Esophagus squamous epithelium (tissue), 5 donors: Measurements from ENCODE around the gene TSEN54. TPM values are rescaled to one million over a fixed set of nuclear protein-coding genes. Genes with fewer than 3 reads are reported as not detected.

ENCODE experiments used
- DNase-seq: peaks from one replicate; lab custom pipeline; 2025; lab: John Stamatoyannopoulos, UW
- H3K27ac ChIP-seq, 4 donors: fragments of 200-600 bp; sonication (generic); one replicate each; pipeline ENCODE4 v1.5.1; 2016 to 2019; ENCODE audit warnings: mild to moderate bottlenecking in 1 of 4
- H3K27me3 ChIP-seq, 4 donors: fragments of 200-600 bp; sonication (generic); 1 replicate in 3 of 4; 2 replicates in 1 of 4; pipeline versions ENCODE4 v1.5.1 to v1.6.0; 2017 to 2021; ENCODE audit warnings: antibody characterized with exemption in 1 of 4
- H3K36me3 ChIP-seq, 3 donors: fragments of 200-600 bp; sonication (generic); one replicate each; pipeline ENCODE4 v1.5.1; 2016 to 2019
- H3K4me1 ChIP-seq, 3 donors: fragments of 200-600 bp; sonication (generic); one replicate each; pipeline ENCODE4 v1.5.1; 2017 to 2019
- H3K4me3 ChIP-seq, 4 donors: fragments of 200-600 bp; sonication (generic); 1 replicate in 3 of 4; 2 replicates in 1 of 4; pipeline ENCODE4 v1.5.1; 2016 to 2019; ENCODE audit warnings: mild to moderate bottlenecking in 2 of 4, moderate library complexity in 1 of 4
- H3K9me3 ChIP-seq, 3 donors: fragments of 200-600 bp; sonication (generic); one replicate each; pipeline ENCODE4 v1.5.1; 2016 to 2019
- CTCF ChIP-seq, 6 experiments: fragments of 450-650 bp in 4 of 6; fragments of 200-600 bp in 2 of 6; sonication (generic) in 2 of 6; IDR thresholded peaks; one replicate each; pipeline ENCODE4 v1.5.1; 2016 to 2019; ENCODE audit warnings: antibody characterized with exemption in 6 of 6, mild to moderate bottlenecking in 4 of 6, moderate library complexity in 4 of 6
- POLR2A ChIP-seq, 4 donors: fragments of 450-650 bp; IDR thresholded peaks; one replicate each; pipeline ENCODE4 v1.6.1; 2017; ENCODE audit warnings: antibody characterized with exemption in 4 of 4, mild to moderate bottlenecking in 4 of 4, moderate library complexity in 3 of 4
- WGBS, 2 donors: methylation state at CpG; one replicate each; pipeline ENCODE4 v1.1.5; 2018; 5-methylcytosine and 5-hydroxymethylcytosine counted together
- intact Hi-C: fragments of 100-400 bp; cut with DNase I; formaldehyde crosslinking; loops from one replicate; pipeline ENCODE4 v1.15.0; 2022
- total RNA-seq, 4 donors: library from RNA; depleted of rRNA; stranded (reverse); fragments of >200 nt; gene quantifications; one replicate each; pipeline ENCODE4 v1.1.0, GENCODE V29; 2016
- donor health status: DM: yes; HTN: yes; CAD: no.

The TSEN54 gene
- total RNA-seq, 4 donors from 2014 or later = 18.3 to 33.2 (median 23.1) TPM

DNA sequence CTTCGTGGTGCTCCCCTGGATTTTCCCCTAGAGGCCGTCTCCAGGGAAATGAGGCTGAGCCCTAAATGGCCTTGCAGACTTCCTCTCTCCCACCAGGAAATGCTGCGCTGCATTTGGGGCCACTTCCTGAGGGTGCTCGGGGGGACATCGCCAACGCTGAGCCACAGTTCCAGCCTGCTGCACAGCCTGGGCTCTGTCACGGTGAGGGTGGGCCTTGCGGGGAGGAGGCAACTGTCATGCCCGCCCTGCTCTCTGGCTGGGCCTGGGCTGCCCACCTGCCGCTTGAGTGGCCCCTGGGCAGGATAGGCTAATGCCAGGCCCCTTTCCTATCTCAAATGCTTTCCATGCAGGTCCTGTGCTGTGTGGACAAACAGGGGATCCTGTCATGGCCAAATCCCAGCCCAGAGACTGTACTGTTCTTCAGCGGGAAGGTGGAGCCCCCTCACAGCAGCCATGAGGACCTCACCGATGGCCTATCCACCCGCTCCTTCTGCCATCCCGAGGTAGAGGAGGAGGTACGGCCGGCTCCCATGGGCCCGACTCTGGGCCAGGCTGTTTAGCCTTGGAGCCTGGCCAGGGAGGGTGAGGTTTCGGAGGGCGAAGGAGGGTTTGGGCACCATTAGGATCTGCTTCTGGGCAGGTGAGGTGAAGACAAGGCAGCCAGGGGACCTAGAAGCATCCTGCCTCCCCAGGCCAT lies 25.2 kb upstream of the TSEN54 start:
- H3K4me1 ChIP-seq = peaks cover 4 to 37% (median 5%) of the 10 kb centered on the region in 3 donors
- no peaks in the 10 kb centered on the region for H3K27me3 ChIP-seq
- TF ChIP-seq CTCF (IDR thresholded peaks at IDR 0.05) (no peak), POLR2A (IDR thresholded peaks at IDR 0.05) (no peak)
- intact Hi-C loops = loop anchor here (10.0 kb wide), 1 partner anchor 56 kb away; no protein-coding TSS in a partner anchor
- H3K9me3 ChIP-seq = no peaks in the 10 kb centered on the region
- H3K27ac ChIP-seq = no peak overlapping the region
- H3K4me3 ChIP-seq = no peak overlapping the region
- WGBS, 2 donors = 33 to 66% methylated on average over 1 to 7 of the region's 19 CpGs
- no peak for DNase-seq
- peaks cover 15 to 89% (median 40%) of the 10 kb centered on the region in 3 donors for H3K36me3 ChIP-seq

DNA sequence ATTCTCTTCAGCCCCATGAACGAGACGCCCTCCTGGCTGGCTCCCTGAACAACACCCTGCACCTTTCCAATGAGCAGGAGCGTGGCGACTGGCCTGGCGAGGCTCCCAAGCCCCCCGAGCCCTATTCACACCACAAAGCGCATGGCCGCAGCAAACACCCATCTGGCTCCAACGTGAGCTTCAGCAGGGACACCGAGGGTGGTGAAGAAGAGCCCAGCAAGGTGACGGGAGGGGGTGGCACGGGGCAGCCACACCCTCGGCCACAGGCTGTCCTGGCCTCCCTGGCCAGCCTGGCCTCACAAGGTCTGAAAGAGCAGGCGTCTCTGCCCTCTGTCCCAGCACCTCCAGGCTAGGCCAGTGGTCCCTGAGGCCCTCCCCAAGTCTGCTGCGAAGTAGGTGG lies 24.6 kb upstream of the TSEN54 start:
- DNase-seq = no peak
- Histone ChIP-seq H3K27me3 (no peaks in the 10 kb centered on the region), H3K9me3 (no peaks in the 10 kb centered on the region), H3K4me3 (no peak overlapping the region), H3K4me1 (peaks cover 3 to 31% (median 4%) of the 10 kb centered on the region in 3 donors), H3K27ac (no peak overlapping the region), H3K36me3 (peaks cover 15 to 89% (median 40%) of the 10 kb centered on the region in 3 donors)
- 100% methylated on average over 1 to 5 of the region's 15 CpGs for WGBS, 2 donors
- intact Hi-C loops = loop anchor here (10.0 kb wide), 1 partner anchor 57 kb away; no protein-coding TSS in a partner anchor
- TF ChIP-seq CTCF (IDR thresholded peaks at IDR 0.05) (no peak), POLR2A (IDR thresholded peaks at IDR 0.05) (no peak)

- intact Hi-C loops = loop anchor here (10.0 kb wide), 1 partner anchor 58 kb away; no protein-coding TSS in a partner anchor
- Histone ChIP-seq H3K36me3 (peaks cover 20 to 95% (median 40%) of the 10 kb centered on the region in 3 donors), H3K9me3 (no peaks in the 10 kb centered on the region), H3K4me1 (peaks cover 0 to 22% (median 4%) of the 10 kb centered on the region in 3 donors), H3K4me3 (no peak overlapping the region), H3K27me3 (no peaks in the 10 kb centered on the region), H3K27ac (no peak overlapping the region)
- DNase-seq = no peak
- TF ChIP-seq POLR2A (IDR thresholded peaks at IDR 0.05) (no peak), CTCF (IDR thresholded peaks at IDR 0.05) (no peak)
- WGBS, 2 donors = 100% methylated on average over 3 of the region's 23 CpGs; no CpG with 5 or more reads in 1 of the 2 donors
These were observed 23.7 kb upstream of the TSEN54 start for GRCh38 chr17:75492555-75493168.

DNA sequence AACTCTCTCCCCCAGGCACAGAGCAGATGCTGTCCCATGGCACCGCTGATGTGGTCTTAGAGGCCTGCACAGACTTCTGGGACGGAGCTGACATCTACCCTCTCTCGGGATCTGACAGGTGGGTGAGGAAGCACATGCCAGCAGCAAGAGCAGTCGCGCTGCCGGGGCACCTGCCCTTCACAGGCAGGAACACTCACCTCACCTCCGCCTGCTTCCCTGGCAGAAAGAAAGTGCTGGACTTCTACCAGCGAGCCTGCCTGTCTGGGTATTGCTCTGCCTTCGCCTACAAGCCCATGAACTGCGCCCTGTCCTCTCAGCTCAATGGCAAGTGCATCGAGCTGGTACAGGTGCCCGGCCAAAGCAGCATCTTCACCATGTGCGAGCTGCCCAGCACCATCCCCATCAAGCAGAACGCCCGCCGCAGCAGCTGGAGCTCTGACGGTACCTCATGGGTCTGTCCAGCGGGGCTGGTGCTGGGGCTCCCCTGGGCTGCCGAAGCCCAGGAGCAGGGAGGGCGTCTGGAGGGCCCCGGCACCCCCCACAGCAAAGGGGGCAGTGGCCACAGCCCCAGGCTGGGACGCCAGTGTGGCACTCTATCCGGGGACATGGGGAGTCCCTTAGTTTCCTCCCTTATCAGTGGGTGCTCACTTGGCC lies 22.7 kb upstream of the TSEN54 start:
- intact Hi-C loops = loop anchor here (10.0 kb wide), 1 partner anchor 59 kb away; no protein-coding TSS in a partner anchor
- Histone ChIP-seq H3K27me3 (no peaks in the 10 kb centered on the region), H3K36me3 (peaks cover 20 to 99% (median 40%) of the 10 kb centered on the region in 3 donors), H3K4me3 (no peak overlapping the region), H3K4me1 (peaks cover 0 to 17% (median 0%) of the 10 kb centered on the region in 3 donors), H3K27ac (no peak overlapping the region), H3K9me3 (no peaks in the 10 kb centered on the region)
- DNase-seq = no peak
- TF ChIP-seq CTCF (IDR thresholded peaks at IDR 0.05) = no peak
- TF ChIP-seq POLR2A (IDR thresholded peaks at IDR 0.05) = no peak
- WGBS, 2 donors = 75 to 93% methylated on average over 4 to 6 of the region's 23 CpGs
